RKO (cell line): Measurements from ENCODE around the gene EPHX1.

Experiments used
- DNase-seq: peaks from one replicate; pipeline ENCODE4 v3.0.0-alpha.2; 2016; ENCODE audit warnings: low spot score

Gene EPHX1

GRCh38 chr1:225861834-225862580, 52.1 kb downstream of the EPHX1 start:
- no peak for DNase-seq

GRCh38 chr1:225862581-225862950, 52.6 kb downstream of the EPHX1 start:
- no peak for DNase-seq

- no peak for DNase-seq
Measured at GRCh38 chr1:225863167-225863566, 53.2 kb downstream of the EPHX1 start.

- no peak for DNase-seq
Measured at GRCh38 chr1:225865514-225865913, 55.6 kb downstream of the EPHX1 start.

GRCh38 chr1:225866061-225866837, 56.3 kb downstream of the EPHX1 start:
- DNase-seq, result no peak

DNA sequence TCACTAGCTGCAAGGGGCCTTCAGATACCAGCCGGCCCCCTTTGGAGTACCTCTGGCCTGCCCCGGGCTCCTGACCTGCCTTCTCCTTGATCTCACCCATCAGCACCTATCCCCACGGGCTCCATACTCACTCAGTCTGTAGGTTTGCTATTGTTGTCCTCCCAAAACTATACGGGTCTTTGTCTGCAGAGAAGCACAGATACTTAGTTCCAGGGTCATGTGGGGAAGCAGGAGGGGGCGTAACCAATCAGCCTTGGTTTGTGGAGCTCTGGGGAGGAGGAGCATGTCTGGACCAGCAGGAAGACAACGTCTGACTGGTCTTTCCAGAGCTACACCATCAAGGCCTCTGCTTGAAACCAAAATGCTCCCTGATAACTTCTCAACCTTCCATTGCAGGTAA, 57.1 kb downstream of the EPHX1 start:
- DNase-seq, result no peak

DNA sequence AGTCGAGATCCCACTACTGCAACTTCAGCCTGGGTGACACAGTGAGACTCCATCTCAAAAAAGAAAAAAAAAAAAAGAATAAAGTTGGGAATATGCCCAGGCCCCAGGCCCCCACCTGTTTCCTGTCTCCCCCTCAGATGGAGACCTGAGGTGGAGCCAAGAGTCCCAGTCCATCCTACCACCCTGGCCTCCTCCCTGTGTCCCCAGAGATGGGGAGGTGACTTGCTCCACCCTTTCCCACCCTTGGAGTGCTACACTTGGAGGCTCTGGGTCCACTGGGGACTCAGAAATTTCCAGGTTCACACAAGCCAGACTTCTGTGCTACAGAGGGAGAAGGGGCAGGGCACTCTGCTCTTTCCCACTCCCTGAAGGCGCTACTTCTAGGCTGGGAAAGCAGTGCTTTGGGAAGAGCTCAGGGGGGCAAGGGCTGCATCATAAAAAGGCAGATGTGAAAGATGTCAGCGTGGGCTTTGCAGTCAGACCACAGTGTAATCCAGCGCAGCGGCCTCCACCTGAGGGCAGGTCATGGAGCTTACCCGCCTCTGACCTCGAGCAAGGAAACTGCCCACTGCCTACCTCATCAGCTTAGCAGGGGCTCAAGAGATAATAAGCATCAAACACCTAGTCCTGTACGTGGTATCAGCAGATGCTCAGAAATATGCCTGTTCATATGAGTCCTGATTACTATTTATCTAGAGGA, 58.9 kb downstream of the EPHX1 start:
- DNase-seq, result no peak

DNA sequence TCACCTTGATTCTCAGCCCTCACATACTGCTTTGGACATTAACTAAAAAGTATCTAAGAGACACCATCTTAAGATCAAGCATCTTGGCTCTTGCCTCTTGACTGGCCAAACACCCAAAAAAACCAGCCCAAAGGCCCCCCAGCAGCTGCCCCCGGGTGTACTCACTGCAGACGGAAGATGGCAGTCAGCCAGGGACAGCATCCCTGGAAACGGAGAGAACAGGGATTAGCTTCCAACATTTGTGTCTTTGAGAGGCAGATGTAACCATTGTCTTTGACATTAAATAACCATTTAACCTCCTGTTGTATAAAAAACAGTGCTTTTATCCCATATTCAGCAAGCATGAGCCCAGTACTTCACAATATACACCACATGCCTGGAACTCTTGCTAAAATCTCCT, 61.0 kb downstream of the EPHX1 start:
- DNase-seq, result no peak

DNA sequence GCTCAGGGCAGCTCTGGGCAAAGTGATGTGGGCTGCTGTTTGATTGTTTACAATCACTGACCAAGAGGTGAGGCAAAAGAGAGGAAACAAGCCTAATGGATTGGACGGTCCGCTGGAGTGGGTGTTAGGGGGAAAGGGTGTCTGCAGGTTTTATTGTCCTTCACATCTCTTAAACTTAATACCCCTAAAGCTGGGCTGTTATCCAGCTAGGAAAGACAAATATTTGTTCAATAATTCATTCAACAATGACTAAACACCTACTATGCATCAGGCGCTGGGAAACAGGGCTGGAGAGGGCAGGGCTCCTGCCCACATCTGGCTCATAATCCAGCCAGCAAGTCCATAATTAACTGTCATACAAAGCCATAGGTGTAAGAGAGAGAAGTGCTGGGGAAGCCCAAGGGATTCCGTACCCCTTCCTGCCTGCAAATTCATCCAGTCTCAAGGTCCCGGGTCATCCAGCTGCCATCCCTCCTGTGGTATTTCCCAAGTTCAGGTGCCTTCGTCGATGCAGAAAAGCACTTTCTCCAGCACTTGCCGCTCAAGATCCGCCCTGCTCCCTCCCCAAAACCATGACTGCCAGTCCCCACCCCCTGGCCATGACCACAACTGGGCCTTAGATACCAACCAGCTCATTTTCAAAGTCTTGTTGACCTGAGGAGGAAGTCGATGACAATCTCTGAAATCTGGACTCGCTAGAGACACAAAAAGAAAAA, 61.6 kb downstream of the EPHX1 start:
- DNase-seq, result no peak

DNA sequence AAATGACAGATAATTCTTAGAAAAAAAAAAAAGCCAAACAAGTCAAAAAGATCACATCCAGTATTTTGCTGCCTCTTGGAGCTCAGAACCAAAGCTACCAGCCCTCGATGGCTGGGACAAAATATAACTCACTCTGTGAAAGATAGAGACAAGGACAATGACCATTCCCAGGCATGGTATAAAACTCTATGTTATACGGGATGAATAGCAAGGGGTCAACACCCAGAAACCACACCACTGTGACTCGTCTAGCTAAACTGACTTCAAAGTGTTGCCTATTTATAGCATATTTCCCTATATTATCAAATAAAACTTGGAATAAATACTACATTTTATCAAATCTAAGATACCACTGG, 62.1 kb downstream of the EPHX1 start:
- DNase-seq, result no peak

DNA sequence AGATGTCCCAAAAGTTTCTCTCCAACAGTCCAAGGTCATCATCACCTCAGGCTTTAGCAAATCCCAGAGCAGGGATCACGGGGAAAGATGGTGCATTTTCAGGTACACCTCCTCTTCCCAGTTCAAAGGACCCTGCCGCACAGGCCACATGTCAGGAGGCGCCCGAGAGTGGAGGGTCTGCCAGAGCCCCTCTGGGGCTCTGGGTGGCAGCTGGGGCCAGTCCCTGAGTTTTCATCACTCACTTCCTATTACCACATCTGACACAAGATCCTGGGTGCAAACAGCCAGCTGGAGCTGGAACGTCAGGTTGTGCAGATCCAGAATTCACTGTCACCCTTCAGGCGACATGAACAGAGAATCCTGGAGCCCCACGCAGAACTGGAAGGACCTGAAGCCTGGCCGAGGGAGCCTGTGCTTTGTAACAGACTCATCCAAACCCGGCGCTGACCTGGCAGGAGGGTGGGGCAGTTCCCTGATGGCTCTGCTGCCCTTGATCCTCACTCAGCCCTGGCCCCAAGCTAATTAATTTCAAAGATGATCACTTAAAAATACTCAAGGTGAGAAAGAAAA, 63.4 kb downstream of the EPHX1 start:
- DNase-seq, result no peak

DNA sequence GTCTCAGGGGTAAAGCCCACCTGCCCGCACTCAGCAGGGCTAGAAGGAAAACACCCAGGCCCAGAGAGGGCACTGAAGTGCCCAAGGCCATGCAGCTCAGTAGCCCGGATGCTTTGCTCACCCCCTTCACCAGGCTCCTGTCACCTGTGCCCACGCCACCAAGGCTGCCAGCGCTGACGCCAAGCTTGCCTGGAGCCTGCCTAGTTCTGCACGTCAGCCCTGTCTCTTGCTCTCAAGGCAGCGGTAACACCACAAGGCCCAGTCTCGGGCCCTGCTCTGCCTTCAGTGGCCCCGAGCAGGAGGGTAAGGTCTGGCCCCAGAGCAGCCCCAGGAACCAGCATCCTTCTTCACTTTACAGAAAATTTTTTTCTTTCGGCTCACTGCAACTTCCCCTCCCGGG, 64.5 kb downstream of the EPHX1 start:
- DNase-seq, result no peak

- no peak for DNase-seq
Measured at GRCh38 chr1:225875044-225875815, 65.3 kb downstream of the EPHX1 start.

DNA sequence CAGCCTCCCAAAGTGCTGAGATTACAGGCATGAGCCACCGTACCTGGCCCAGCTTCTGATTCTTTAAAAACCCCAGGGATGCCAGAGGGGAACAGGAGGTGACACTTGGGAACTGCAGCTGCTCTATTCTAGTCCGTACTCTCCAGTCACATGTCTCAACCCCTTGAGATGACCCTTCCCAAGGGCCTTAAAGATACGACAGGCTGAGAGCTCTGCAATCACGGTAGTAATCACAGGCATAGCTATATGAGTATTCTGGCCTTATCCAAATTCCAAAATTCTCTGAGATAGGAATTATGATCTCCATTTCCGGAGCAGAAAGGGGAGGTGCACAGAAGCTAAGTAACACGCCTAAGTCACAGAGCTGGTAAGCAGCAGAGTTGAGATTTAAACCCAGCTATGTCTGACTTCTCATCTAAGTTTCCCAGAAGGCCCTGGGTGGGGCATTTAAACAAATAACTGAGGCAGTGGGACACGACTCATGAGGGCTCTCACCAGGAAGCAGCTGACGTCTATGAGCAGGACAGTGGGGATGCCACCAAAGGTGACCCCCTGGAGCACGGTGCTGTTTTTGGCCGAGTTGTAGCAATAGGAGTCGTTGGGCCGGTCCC, 67.1 kb downstream of the EPHX1 start:
- DNase-seq, result no peak

GRCh38 chr1:225877580-225877979, 67.7 kb downstream of the EPHX1 start:
- DNase-seq, result peak; percentile 49

DNA sequence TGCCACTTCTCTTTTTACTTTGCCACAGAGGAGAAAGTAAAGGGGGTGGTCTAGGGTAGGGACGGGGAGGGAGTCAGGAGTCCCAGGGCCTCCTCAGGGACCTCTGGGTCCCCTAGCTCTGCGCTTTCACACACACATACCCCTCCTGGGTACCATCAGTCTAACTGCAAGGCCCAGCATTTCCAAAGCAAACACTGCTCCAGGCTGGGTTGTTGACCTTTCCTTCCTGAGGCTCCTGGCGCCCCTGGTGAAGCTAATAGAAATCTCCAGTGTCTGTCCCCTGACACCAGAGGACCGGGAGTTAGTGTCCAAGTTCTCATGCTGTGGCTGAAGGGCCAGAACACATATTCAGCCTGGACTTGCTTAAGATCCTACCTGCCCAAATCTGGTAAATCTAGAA, 68.4 kb downstream of the EPHX1 start:
- DNase-seq, result no peak

- DNase-seq, result no peak
Measured at GRCh38 chr1:225879521-225880221, 69.7 kb downstream of the EPHX1 start.

- no peak for DNase-seq
Measured at GRCh38 chr1:225880222-225880588, 70.3 kb downstream of the EPHX1 start.

GRCh38 chr1:225880636-225881035, 70.7 kb downstream of the EPHX1 start:
- no peak for DNase-seq
